G401.6 (cell line): ENCODE results near the gene OBI1.

Experiments used
- FAIRE-seq: peaks from 2 replicates; lab custom pipeline; 2012; peaks lifted over from hg19 to GRCh38; lab: Jason Lieb, UNC

The OBI1 gene

DNA sequence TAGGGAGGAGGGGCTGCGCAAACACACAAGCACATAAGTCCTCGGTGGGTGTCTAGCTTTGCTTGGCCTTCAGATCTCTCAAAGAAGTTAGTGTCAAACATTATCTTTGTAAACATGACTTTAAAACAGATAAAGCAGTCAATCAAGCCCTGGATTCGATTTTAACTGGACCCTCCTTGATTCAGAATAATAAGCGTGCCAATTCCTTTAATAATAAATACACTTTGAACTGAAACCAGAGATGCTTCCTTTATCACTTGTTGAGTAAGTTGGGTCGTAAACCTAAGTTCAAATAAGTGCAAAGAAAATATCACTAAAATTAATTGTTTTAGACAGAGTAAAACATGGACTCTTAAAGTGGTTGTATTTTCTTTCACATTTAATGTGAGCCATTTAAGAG lies 86.5 kb downstream of the OBI1 start:
- FAIRE-seq: no peak

DNA sequence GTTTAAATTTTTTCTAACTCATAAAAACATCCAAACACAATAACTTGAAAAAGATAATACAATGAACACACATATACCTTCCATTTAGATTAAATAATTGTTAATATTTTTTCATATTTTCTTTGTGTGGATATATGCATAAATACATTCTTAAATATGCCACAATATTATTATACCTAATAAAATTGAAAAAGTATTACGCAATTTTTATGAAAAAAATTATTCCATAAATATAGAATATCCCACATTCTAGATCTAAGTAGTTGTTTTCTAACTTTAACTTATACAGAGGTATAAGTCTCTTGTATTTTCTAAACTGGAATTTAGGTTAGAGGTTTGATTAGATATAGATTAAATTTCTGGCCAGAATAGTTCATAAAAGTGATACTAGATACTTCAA lies 89.9 kb downstream of the OBI1 start:
- FAIRE-seq: peak; percentile 21

DNA sequence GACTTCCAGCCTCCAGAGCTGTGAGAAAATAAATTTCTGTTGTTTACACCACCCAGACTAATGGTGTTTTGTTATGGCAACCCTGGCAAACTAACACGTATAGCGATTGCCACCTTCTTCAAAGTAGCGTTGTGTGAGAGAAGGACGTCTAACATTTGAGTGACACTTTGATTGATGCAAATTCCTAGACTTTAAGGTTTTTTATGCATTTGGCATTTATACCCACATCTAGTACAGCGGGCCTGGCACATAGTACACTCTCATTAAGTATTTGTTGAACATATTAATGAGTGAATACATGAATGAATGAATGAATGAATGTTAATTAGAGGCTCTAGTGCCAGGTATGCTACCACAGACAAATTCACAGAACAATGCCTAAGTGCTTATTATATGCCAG lies 92.3 kb downstream of the OBI1 start:
- no peak for FAIRE-seq
